T-helper 17 cell (primary cell): ENCODE data around the gene CYBA. TPM values are rescaled to one million over a fixed set of nuclear protein-coding genes. Genes with fewer than 3 reads are reported as not detected.

Experiments
- ATAC-seq: fragments of 150-1000 bp; cut with Tn5 transposase; 2 replicates; pipeline ENCODE4 v1.10.0; 2021; ENCODE audit warnings: mild to moderate bottlenecking, moderate library complexity
- DNase-seq, 3 donors: peaks; one replicate each; pipeline versions ENCODE4 v3.0.0 to v3.0.0-alpha.2; 2020 to 2021
- H3K9me3 ChIP-seq: one replicate; pipeline ENCODE4 v1.7.0; 2013; ENCODE audit warnings: low read length, mild to moderate bottlenecking; ENCODE audit not compliant: control insufficient read depth, poor library complexity, severe bottlenecking
- H3K27ac Mint-ChIP-seq: one replicate; pipeline ENCODE4 v1.8.0; 2022; ENCODE audit warnings: mild to moderate bottlenecking, moderate library complexity, mixed read lengths
- H3K27me3 Mint-ChIP-seq: one replicate; pipeline ENCODE4 v1.8.0; 2022; ENCODE audit warnings: mixed read lengths
- H3K36me3 Mint-ChIP-seq: one replicate; pipeline ENCODE4 v1.8.0; 2022; ENCODE audit warnings: low read depth, mixed read lengths
- H3K4me1 Mint-ChIP-seq: one replicate; pipeline ENCODE4 v1.8.0; 2022; ENCODE audit warnings: mild to moderate bottlenecking, mixed read lengths
- H3K4me3 Mint-ChIP-seq: one replicate; pipeline ENCODE4 v1.8.0; 2022; ENCODE audit warnings: mild to moderate bottlenecking, moderate library complexity, mixed read lengths
- total RNA-seq, 4 donors: library from RNA in 2 of 4; stranded (reverse) in 2 of 4; gene quantifications; one replicate each; pipeline ENCODE4 v1.2.3 and lab custom pipeline; 2022 to 2026

Gene CYBA
- total RNA-seq, 2 donors from 2014 or later: 346 to 383 TPM

DNA sequence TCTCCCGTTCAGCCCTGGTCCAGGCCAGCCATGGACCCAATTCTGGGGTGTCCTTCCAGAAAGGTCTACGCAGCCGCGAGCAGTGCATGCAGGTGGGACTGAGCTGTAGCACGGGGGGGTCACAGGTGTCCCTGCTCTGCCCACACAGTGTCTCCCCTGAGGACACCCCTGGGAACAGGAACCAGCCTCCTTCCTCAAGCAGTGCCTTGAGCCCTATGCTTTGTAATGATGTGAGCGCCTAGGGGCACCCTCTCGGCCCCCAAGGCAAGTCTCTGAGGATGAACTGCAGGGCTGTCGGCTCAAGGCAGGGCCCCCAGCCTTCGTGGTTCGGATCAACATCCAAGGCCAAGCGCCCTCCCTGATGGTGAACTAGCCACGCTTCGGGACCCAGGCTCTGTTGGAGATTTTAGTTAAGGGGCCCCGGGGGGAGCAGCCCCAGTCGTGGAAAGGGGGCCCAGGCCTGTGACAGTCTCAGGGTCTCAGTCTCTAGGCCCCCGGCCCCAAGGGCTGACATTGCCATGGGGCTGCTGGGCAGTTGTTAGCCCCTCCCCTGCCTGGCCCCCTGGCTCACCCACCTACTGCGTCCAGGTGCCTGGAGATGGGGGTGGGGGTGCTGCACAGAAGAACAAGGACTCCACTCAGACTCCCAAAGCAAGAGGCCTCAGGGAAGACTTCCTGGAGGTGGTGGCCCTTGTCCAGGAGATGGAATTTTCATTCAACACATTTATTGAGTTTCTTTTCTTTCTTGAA is 10.2 kb downstream of the CYBA start:
- Mint-ChIP-seq H3K4me3 (peak overlapping the region; percentile 68), H3K36me3 (no peaks in the 10 kb centered on the region), H3K4me1 (peaks cover 41% of the 10 kb centered on the region), H3K27me3 (peaks cover 15% of the 10 kb centered on the region), H3K27ac (peak overlapping the region; percentile 79)
- ATAC-seq (no peak), DNase-seq (no peak)
- H3K9me3 ChIP-seq: no peaks in the 10 kb centered on the region

GRCh38 chr16:88640039-88640495 is 10.8 kb downstream of the CYBA start:
- peaks cover 41% of the 10 kb centered on the region for H3K4me1 Mint-ChIP-seq
- no peaks in the 10 kb centered on the region for H3K9me3 ChIP-seq
- peak overlapping the region; percentile 79 for H3K27ac Mint-ChIP-seq
- peak overlapping the region; percentile 68 for H3K4me3 Mint-ChIP-seq
- peaks cover 15% of the 10 kb centered on the region for H3K27me3 Mint-ChIP-seq
- H3K36me3 Mint-ChIP-seq: no peaks in the 10 kb centered on the region
- no peak for DNase-seq
- ATAC-seq: no peak

GRCh38 chr16:88639231-88640038 is 11.4 kb downstream of the CYBA start:
- no peaks in the 10 kb centered on the region for H3K9me3 ChIP-seq
- peak overlapping the region; percentile 79 for H3K27ac Mint-ChIP-seq
- H3K27me3 Mint-ChIP-seq: peaks cover 15% of the 10 kb centered on the region
- ATAC-seq (peak; percentile 27), DNase-seq (no peak)
- no peaks in the 10 kb centered on the region for H3K36me3 Mint-ChIP-seq
- H3K4me1 Mint-ChIP-seq: peaks cover 38% of the 10 kb centered on the region
- H3K4me3 Mint-ChIP-seq: no peak overlapping the region

GRCh38 chr16:88638323-88639230 is 12.3 kb downstream of the CYBA start, which contains the start of gene IL17C:
IL17C (plus strand) TSS chr16:88638572; CDS start chr16:88638642, 70 bp downstream.
- Mint-ChIP-seq H3K4me3 (peak within 1 kb of the TSS; percentile 43), H3K4me1 (peaks cover 37% of the 10 kb centered on the region), H3K27me3 (peaks cover 15% of the 10 kb centered on the region), H3K27ac (peak within 1 kb of the TSS; percentile 83), H3K36me3 (no peaks in the 10 kb centered on the region)
- ATAC-seq (peak; percentile 18), DNase-seq (no peak)
- no peaks in the 10 kb centered on the region for H3K9me3 ChIP-seq

GRCh38 chr16:88636488-88637265 is 14.2 kb downstream of the CYBA start:
- no peak for ATAC-seq
- DNase-seq: no peak
- peaks cover 15% of the 10 kb centered on the region for H3K27me3 Mint-ChIP-seq
- peak overlapping the region; percentile 83 for H3K27ac Mint-ChIP-seq
- peaks cover 35% of the 10 kb centered on the region for H3K4me1 Mint-ChIP-seq
- H3K4me3 Mint-ChIP-seq: peak overlapping the region; percentile 43
- no peaks in the 10 kb centered on the region for H3K36me3 Mint-ChIP-seq
- no peaks in the 10 kb centered on the region for H3K9me3 ChIP-seq

- H3K36me3 Mint-ChIP-seq: no peaks in the 10 kb centered on the region
- no peaks in the 10 kb centered on the region for H3K9me3 ChIP-seq
- H3K27ac Mint-ChIP-seq: peak overlapping the region; percentile 57
- DNase-seq: no peak
- H3K27me3 Mint-ChIP-seq: peaks cover 15% of the 10 kb centered on the region
- no peak for ATAC-seq
- peaks cover 35% of the 10 kb centered on the region for H3K4me1 Mint-ChIP-seq
- peak overlapping the region; percentile 86 for H3K4me3 Mint-ChIP-seq
Observed at GRCh38 chr16:88635671-88636319, 15.1 kb downstream of the CYBA start.

DNA sequence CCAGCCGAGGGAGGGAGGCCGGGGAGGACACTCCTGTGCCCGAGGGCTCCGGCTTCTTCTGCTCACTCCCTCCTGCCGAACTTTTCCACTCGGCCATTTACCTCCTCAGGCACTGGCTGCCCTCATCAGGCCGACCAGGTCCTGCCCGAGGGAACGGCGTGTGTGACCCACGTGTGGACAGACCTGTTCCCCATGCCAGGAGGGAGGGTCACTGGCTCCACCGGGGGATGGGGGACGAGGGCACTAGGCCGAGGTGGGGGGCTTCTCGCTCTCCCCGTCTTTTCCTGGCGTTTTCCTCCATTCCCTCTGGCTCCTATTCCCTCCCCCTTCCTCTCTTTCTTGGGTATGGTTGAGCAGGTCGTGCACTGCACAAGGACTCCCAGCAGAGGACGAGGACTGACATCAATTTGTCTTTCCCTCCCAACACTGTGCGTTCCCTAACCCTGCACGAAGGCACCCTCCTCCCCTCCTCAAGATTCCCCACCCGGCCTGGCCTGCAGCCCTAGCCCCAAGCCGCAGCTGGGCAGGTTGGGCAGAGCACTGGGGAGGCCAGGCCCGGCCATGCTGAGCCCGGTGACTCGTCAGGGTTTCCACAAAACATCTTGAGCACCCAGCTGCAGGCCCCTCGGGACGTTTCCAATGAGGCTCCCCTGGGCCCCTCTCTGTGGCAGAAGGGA is 15.7 kb downstream of the CYBA start:
- H3K4me3 Mint-ChIP-seq: peak overlapping the region; percentile 86
- H3K4me1 Mint-ChIP-seq: peaks cover 30% of the 10 kb centered on the region
- H3K36me3 Mint-ChIP-seq: no peaks in the 10 kb centered on the region
- ATAC-seq (no peak), DNase-seq (no peak)
- no peak overlapping the region for H3K27ac Mint-ChIP-seq
- no peaks in the 10 kb centered on the region for H3K9me3 ChIP-seq
- peaks cover 10% of the 10 kb centered on the region for H3K27me3 Mint-ChIP-seq

DNA sequence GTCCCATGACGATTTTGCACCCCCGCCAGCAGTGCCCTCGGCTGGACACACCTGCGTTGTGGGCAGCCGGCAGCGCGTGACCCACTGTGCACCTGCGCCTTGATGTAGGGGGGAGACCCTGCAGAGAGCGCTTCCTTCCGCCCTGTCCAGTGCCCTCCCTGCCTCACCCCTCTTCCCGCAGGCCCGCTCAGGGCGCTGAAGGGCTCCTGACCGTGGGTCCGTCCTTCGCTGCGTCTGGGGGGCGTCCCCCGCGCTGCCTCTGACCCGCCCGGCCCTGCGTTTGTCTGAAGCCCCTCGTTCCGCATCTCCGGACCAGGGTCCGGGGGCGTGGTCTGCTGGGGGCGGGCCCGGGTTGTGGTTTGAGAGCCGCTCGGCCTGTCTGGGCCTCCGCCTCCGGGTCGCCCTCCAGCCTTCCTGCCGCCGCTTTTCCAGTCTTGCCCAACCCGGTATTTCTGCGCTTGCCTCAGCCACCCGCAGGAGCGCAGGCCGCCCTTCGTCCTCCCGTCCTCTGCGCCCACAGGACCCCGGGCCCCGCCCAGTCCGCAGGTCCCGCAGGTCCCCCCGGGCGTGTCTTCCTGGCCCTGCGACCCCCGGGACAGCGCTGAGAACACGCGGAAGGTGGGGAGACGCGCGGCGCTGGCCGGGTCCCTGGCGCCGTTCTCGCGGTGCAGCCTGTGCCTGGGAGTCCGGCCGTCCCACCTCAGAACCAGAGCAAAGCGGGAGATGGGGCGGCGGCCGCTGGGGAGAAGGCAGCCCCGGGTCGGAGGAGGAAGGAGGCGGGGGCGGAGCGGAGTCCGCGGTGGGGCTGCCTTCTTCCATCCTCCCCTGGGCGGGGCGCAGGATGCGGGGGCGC is 16.5 kb downstream of the CYBA start:
- Mint-ChIP-seq H3K27me3 (peaks cover 8% of the 10 kb centered on the region), H3K4me1 (peaks cover 27% of the 10 kb centered on the region), H3K4me3 (peak overlapping the region; percentile 86), H3K27ac (no peak overlapping the region), H3K36me3 (no peaks in the 10 kb centered on the region)
- DNase-seq (peak; percentile 25 to 47 (median 27)), ATAC-seq (peak; percentile 39)
- no peaks in the 10 kb centered on the region for H3K9me3 ChIP-seq

DNA sequence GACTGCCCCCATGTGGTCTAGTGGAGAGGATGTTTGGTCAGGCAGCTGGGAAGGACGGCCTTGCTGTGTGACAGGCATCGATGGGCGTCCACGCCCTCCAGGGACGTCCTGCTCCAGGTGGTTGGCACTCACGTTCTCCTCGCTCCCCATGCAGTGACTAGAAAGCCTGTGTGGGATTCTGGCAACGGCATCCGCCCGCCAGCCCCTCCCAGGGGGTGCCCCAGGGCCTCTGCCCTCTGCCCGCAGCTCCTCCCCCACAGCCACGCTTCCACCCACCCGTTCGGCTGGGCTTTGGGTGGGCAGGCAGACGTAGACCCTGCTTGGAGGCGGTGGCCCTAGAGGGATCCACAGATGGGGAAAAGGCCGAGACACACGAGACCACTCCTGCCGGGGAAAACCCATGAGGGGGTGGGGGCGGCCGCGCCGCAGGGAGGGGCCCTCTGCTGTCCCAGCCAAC is 17.1 kb downstream of the CYBA start:
- Mint-ChIP-seq H3K4me3 (peak overlapping the region; percentile 86), H3K27me3 (peaks cover 8% of the 10 kb centered on the region), H3K4me1 (peaks cover 25% of the 10 kb centered on the region), H3K27ac (peak overlapping the region; percentile 56), H3K36me3 (no peaks in the 10 kb centered on the region)
- DNase-seq (peak; percentile 46 to 54 (median 48)), ATAC-seq (peak; percentile 66)
- no peaks in the 10 kb centered on the region for H3K9me3 ChIP-seq

- ATAC-seq: no peak
- Mint-ChIP-seq H3K4me3 (no peak overlapping the region), H3K27me3 (peaks cover 1% of the 10 kb centered on the region), H3K4me1 (peaks cover 18% of the 10 kb centered on the region), H3K36me3 (peaks cover 2% of the 10 kb centered on the region), H3K27ac (peak overlapping the region; percentile 56)
- DNase-seq: no peak
- no peaks in the 10 kb centered on the region for H3K9me3 ChIP-seq
Observed at GRCh38 chr16:88632587-88632930, 18.3 kb downstream of the CYBA start.
